H9 (cell line): ENCODE measurements around the gene CASP8AP2. TPM values are rescaled to one million over a fixed set of nuclear protein-coding genes. Genes with fewer than 3 reads are reported as not detected.

Experiments used
- DNase-seq: peaks from one replicate; pipeline ENCODE4 v3.0.0-alpha.2; 2017
- H2AFZ ChIP-seq: one replicate; pipeline ENCODE4 v1.6.1; 2013; ENCODE audit warnings: mild to moderate bottlenecking, low read length, control low read depth, moderate library complexity
- H2AK5ac ChIP-seq: 2 replicates; pipeline ENCODE4 v1.6.1; 2013; ENCODE audit warnings: low read length, control low read depth, mixed read lengths; ENCODE audit not compliant: insufficient read length
- H2BK120ac ChIP-seq: one replicate; pipeline ENCODE4 v1.6.1; 2013; ENCODE audit warnings: low read depth, mild to moderate bottlenecking, low read length, control low read depth, inconsistent platforms; ENCODE audit not compliant: poor library complexity, severe bottlenecking
- H2BK12ac ChIP-seq: 2 replicates; pipeline ENCODE4 v1.6.1; 2013; ENCODE audit warnings: low read length, control low read depth, mixed read lengths, low read depth; ENCODE audit not compliant: insufficient read length
- H2BK15ac ChIP-seq: 2 replicates; pipeline ENCODE4 v1.6.1; 2013; ENCODE audit warnings: low read depth, low read length, control low read depth
- H2BK20ac ChIP-seq: one replicate; pipeline ENCODE4 v1.6.1; 2013; ENCODE audit warnings: low read depth, mild to moderate bottlenecking, low read length, control low read depth, inconsistent platforms; ENCODE audit not compliant: poor library complexity, severe bottlenecking
- H2BK5ac ChIP-seq: 2 replicates; pipeline ENCODE4 v1.6.1; 2013; ENCODE audit warnings: low read length, control low read depth, mixed read lengths; ENCODE audit not compliant: insufficient read length
- H3K14ac ChIP-seq: 2 replicates; pipeline ENCODE4 v1.6.1; 2013; ENCODE audit warnings: low read length, control low read depth; ENCODE audit not compliant: insufficient read depth
- H3K18ac ChIP-seq: 2 replicates; pipeline ENCODE4 v1.6.1; 2013; ENCODE audit warnings: low read depth, mild to moderate bottlenecking, mixed read lengths, low read length, control low read depth; ENCODE audit not compliant: insufficient read length
- H3K23ac ChIP-seq: 2 replicates; pipeline ENCODE4 v1.6.1; 2013; ENCODE audit warnings: low read length, control low read depth, mixed read lengths, low read depth; ENCODE audit not compliant: insufficient read length
- H3K23me2 ChIP-seq: 2 replicates; pipeline ENCODE4 v1.6.1; 2013; ENCODE audit warnings: low read depth, mild to moderate bottlenecking, mixed read lengths, low read length, control low read depth; ENCODE audit not compliant: insufficient read length, poor library complexity, severe bottlenecking
- H3K27ac ChIP-seq: 2 replicates; pipeline ENCODE4 v1.5.1; 2013; ENCODE audit warnings: low read length, control low read depth, mixed read lengths, low read depth; ENCODE audit not compliant: insufficient read length
- H3K27me3 ChIP-seq: 2 replicates; pipeline ENCODE4 v1.6.1; 2013; ENCODE audit warnings: low read length, control low read depth, inconsistent platforms; ENCODE audit not compliant: insufficient read depth
- H3K4ac ChIP-seq: 2 replicates; pipeline ENCODE4 v1.6.1; 2013; ENCODE audit warnings: low read depth, mild to moderate bottlenecking, control low read depth, inconsistent platforms, low read length, moderate library complexity
- H3K4me1 ChIP-seq: 2 replicates; pipeline ENCODE4 v1.6.1; 2013; ENCODE audit warnings: low read length, control low read depth, inconsistent platforms; ENCODE audit not compliant: insufficient read depth
- H3K4me2 ChIP-seq: 2 replicates; pipeline ENCODE4 v1.6.1; 2013; ENCODE audit warnings: low read length, control low read depth, mixed read lengths; ENCODE audit not compliant: insufficient read length, insufficient read depth
- H3K56ac ChIP-seq: 2 replicates; pipeline ENCODE4 v1.6.1; 2013; ENCODE audit warnings: low read depth, mild to moderate bottlenecking, mixed read lengths, low read length, control low read depth; ENCODE audit not compliant: insufficient read length
- H3K79me1 ChIP-seq: 2 replicates; pipeline ENCODE4 v1.6.1; 2013; ENCODE audit warnings: low read depth, mild to moderate bottlenecking, moderate library complexity, low read length, control low read depth, inconsistent platforms; ENCODE audit not compliant: insufficient read depth, poor library complexity, severe bottlenecking
- H3K79me2 ChIP-seq: 2 replicates; pipeline ENCODE4 v1.6.1; 2013; ENCODE audit warnings: low read length, control low read depth, inconsistent platforms; ENCODE audit not compliant: insufficient read depth
- H3K9ac ChIP-seq: 2 replicates; pipeline ENCODE4 v1.6.1; 2013; ENCODE audit warnings: low read length, control low read depth, mixed read lengths; ENCODE audit not compliant: insufficient read length; ENCODE audit errors: extremely low read depth
- H3K9me3 ChIP-seq: one replicate; pipeline ENCODE4 v1.6.1; 2013; ENCODE audit warnings: low read depth, low read length, inconsistent platforms; ENCODE audit not compliant: control insufficient read depth
- H3T11ph ChIP-seq: one replicate; pipeline ENCODE4 v1.6.1; 2013; ENCODE audit warnings: mild to moderate bottlenecking, low read length, control low read depth, inconsistent platforms
- H4K20me1 ChIP-seq: one replicate; pipeline ENCODE4 v1.6.1; 2013; ENCODE audit not compliant: control insufficient read depth, insufficient read length, insufficient read depth
- H4K5ac ChIP-seq: 2 replicates; pipeline ENCODE4 v1.6.1; 2013; ENCODE audit warnings: low read depth, mild to moderate bottlenecking, mixed read lengths, low read length, control low read depth; ENCODE audit not compliant: insufficient read length
- H4K8ac ChIP-seq: replicated peaks from 2 replicates; pipeline ENCODE4 v1.6.1; 2013; ENCODE audit warnings: low read length, control low read depth, mixed read lengths, low read depth; ENCODE audit not compliant: insufficient read length
- H4K91ac ChIP-seq: 2 replicates; pipeline ENCODE4 v1.6.1; 2013; ENCODE audit warnings: low read depth, mild to moderate bottlenecking, moderate library complexity, mixed read lengths, low read length, control low read depth; ENCODE audit not compliant: insufficient read length
- H3K27ac Mint-ChIP-seq, 3 experiments: 2 replicates in 2 of 3; 3 replicates in 1 of 3; pipeline ENCODE4 v1.8.0; 2020 to 2021; ENCODE audit warnings: mixed read lengths in 3 of 3, mild to moderate bottlenecking in 1 of 3, moderate library complexity in 1 of 3
- H3K27me3 Mint-ChIP-seq: 2 replicates; pipeline ENCODE4 v1.8.0; 2021; ENCODE audit warnings: low read depth, mild to moderate bottlenecking, moderate library complexity, mixed read lengths
- H3K36me3 Mint-ChIP-seq, 3 experiments: 2 replicates in 2 of 3; 3 replicates in 1 of 3; pipeline ENCODE4 v1.8.0; 2020 to 2021; ENCODE audit warnings: low read depth in 3 of 3, mixed read lengths in 3 of 3; ENCODE audit not compliant: insufficient read depth in 1 of 3
- H3K4me1 Mint-ChIP-seq, 2 experiments: 2 replicates each; pipeline ENCODE4 v1.8.0; 2020; ENCODE audit warnings: mixed read lengths in 2 of 2
- H3K4me3 Mint-ChIP-seq, 2 experiments: 2 replicates in 1 of 2; 3 replicates in 1 of 2; pipeline ENCODE4 v1.8.0; 2020 to 2021; ENCODE audit warnings: mild to moderate bottlenecking in 2 of 2, mixed read lengths in 2 of 2, moderate library complexity in 1 of 2
- H3K9me3 Mint-ChIP-seq, 2 experiments: 2 replicates in 1 of 2; 3 replicates in 1 of 2; pipeline ENCODE4 v1.8.0; 2020; ENCODE audit warnings: mild to moderate bottlenecking in 2 of 2, mixed read lengths in 2 of 2, moderate library complexity in 1 of 2
- WGBS: extraction: QIAGEN DNeasy Blood & Tissue Kit; methylation state at CpG from one replicate; pipeline ENCODE4 v1.1.7; 2013; ENCODE audit warnings: missing lambda C conversion rate, low lambda C conversion rate, mixed read lengths; ENCODE audit not compliant: insufficient read length; ENCODE audit errors: extremely low coverage; 5-methylcytosine and 5-hydroxymethylcytosine counted together
- total RNA-seq: library from RNA; stranded (reverse); gene quantifications from 2 replicates; pipeline ENCODE4 v1.2.1, GENCODE V29; 2021
- TF ChIP-seq, protein P1 (sequence below): fragments of 200-600 bp; sonication (generic); conservative IDR thresholded peaks from 3 replicates; pipeline ENCODE4 v1.8.0; 2021; ENCODE audit warnings: antibody characterized with exemption, mild to moderate bottlenecking

Gene CASP8AP2
- total RNA-seq, 1 experiment from 2014 or later: 33.6 TPM

GRCh38 chr6:89917801-89918366 is 88.2 kb downstream of the CASP8AP2 start:
- Histone ChIP-seq H2AFZ (no peak overlapping the region), H4K20me1 (no peaks in the 10 kb centered on the region), H2BK5ac (no peak overlapping the region), H4K91ac (no peak overlapping the region), H3K14ac (no peak overlapping the region), H3K4ac (no peak overlapping the region), H3K4me2 (no peak overlapping the region), H3K79me2 (no peaks in the 10 kb centered on the region), H3K27me3 (no peaks in the 10 kb centered on the region), H3K9ac (no peak overlapping the region), H3T11ph (no peak overlapping the region), H3K4me1 (no peaks in the 10 kb centered on the region), H3K18ac (no peak overlapping the region), H3K56ac (no peak overlapping the region), H3K27ac (no peak overlapping the region), H4K8ac (no peak overlapping the region), H2BK120ac (no peak overlapping the region), H2AK5ac (no peak overlapping the region), H2BK20ac (no peak overlapping the region), H3K9me3 (no peaks in the 10 kb centered on the region), H2BK12ac (no peak overlapping the region), H4K5ac (no peak overlapping the region), H2BK15ac (no peak overlapping the region), H3K79me1 (no peaks in the 10 kb centered on the region), H3K23me2 (no peaks in the 10 kb centered on the region), H3K23ac (no peak overlapping the region)
- Mint-ChIP-seq H3K4me1 (peaks cover 5 to 7% of the 10 kb centered on the region in 2 experiments), H3K9me3 (peaks cover 3 to 4% of the 10 kb centered on the region in 2 experiments; a peak in 4 of 5 replicates), H3K4me3 (no peak overlapping the region), H3K36me3 (peaks cover 0 to 7% (median 0%) of the 10 kb centered on the region in 3 experiments; a peak in 1 of 7 replicates), H3K27ac (no peak overlapping the region; a peak in 1 of 7 replicates), H3K27me3 (no peaks in the 10 kb centered on the region)
- peak; percentile 58 for DNase-seq
- no CpG with 5 or more reads among the region's 3 CpGs for WGBS
- TF ChIP-seq, protein P1, sequence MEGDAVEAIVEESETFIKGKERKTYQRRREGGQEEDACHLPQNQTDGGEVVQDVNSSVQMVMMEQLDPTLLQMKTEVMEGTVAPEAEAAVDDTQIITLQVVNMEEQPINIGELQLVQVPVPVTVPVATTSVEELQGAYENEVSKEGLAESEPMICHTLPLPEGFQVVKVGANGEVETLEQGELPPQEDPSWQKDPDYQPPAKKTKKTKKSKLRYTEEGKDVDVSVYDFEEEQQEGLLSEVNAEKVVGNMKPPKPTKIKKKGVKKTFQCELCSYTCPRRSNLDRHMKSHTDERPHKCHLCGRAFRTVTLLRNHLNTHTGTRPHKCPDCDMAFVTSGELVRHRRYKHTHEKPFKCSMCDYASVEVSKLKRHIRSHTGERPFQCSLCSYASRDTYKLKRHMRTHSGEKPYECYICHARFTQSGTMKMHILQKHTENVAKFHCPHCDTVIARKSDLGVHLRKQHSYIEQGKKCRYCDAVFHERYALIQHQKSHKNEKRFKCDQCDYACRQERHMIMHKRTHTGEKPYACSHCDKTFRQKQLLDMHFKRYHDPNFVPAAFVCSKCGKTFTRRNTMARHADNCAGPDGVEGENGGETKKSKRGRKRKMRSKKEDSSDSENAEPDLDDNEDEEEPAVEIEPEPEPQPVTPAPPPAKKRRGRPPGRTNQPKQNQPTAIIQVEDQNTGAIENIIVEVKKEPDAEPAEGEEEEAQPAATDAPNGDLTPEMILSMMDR: no peak

Other genes starting within 250 kb of the CASP8AP2 start
- gene LYRM2, start 191.1 kb upstream of the CASP8AP2 start, total RNA-seq: 29.3 and 29.8 TPM in 2 replicates
- gene MDN1, start 10.1 kb upstream of the CASP8AP2 start, total RNA-seq: 110 and 117 TPM in 2 replicates
- gene GJA10, start 64.6 kb downstream of the CASP8AP2 start, total RNA-seq: not detected in 2 replicates